Spinal cord (tissue), 10 donors: ENCODE data around the gene MKRN1. TPM values are rescaled to one million over a fixed set of nuclear protein-coding genes. Genes with fewer than 3 reads are reported as not detected.
A peak's percentile ranks its signal among the peaks of the same experiment; 100 is the strongest.

Experiments used
- DNase-seq, 6 donors: peaks; one replicate each; pipeline versions ENCODE4 v3.0.0 to v3.0.0-alpha.2; 2013 to 2015; ENCODE audit warnings: low spot score in 6 of 6, low read depth in 4 of 6
- H3K27ac ChIP-seq: one replicate; pipeline ENCODE4 v1.5.1; 2013; ENCODE audit warnings: low read depth, low read length, control low read depth
- H3K27me3 ChIP-seq: one replicate; pipeline ENCODE4 v1.6.1; 2013; ENCODE audit warnings: low read length; ENCODE audit not compliant: control insufficient read depth, insufficient read depth
- H3K36me3 ChIP-seq: one replicate; pipeline ENCODE4 v1.6.1; 2013; ENCODE audit warnings: low read length; ENCODE audit not compliant: control insufficient read depth, insufficient read depth
- H3K4me1 ChIP-seq: one replicate; pipeline ENCODE4 v1.6.1; 2013; ENCODE audit warnings: low read length; ENCODE audit not compliant: control insufficient read depth, insufficient read depth
- H3K4me3 ChIP-seq: one replicate; pipeline ENCODE4 v1.5.1; 2013; ENCODE audit warnings: low read depth, low read length, control low read depth
- H3K9me3 ChIP-seq: one replicate; pipeline ENCODE4 v1.6.1; 2013; ENCODE audit warnings: low read length; ENCODE audit not compliant: control insufficient read depth, insufficient read depth
- WGBS: methylation state at CpG from one replicate; pipeline ENCODE4 v1.1.5; 2013; ENCODE audit warnings: missing lambda C conversion rate; ENCODE audit not compliant: insufficient coverage; 5-methylcytosine and 5-hydroxymethylcytosine counted together
- polyA plus RNA-seq, 2 donors: library from polyadenylated mRNA; unstranded; fragments of 120-200 nt; gene quantifications; one replicate each; pipeline ENCODE4 v1.2.1, GENCODE V29; 2013; ENCODE audit not compliant: insufficient read length in 2 of 2
- total RNA-seq, 2 donors: library from RNA; depleted of rRNA in 1 of 2; stranded (reverse); fragments of 120-200 nt in 1 of 2; fragments of >200 nt in 1 of 2; gene quantifications; one replicate each; pipeline versions ENCODE4 v1.2.3 to v1.2.4, GENCODE V29; 2013 to 2014
- donor health status: healthy.

The MKRN1 gene
- total and polyA plus RNA-seq, 4 donors, result 84.2 to 151 (median 122) TPM

GRCh38 chr7:140446467-140446866 lies 32.8 kb downstream of the MKRN1 start:
- 88% methylated on average over 6 of the region's 11 CpGs for WGBS
- Histone ChIP-seq H3K27ac (no peak overlapping the region), H3K36me3 (no peaks in the 10 kb centered on the region), H3K9me3 (no peaks in the 10 kb centered on the region), H3K4me1 (no peaks in the 10 kb centered on the region), H3K27me3 (no peaks in the 10 kb centered on the region), H3K4me3 (no peak overlapping the region)
- DNase-seq, result no peak

GRCh38 chr7:140441519-140441918 lies 37.8 kb downstream of the MKRN1 start:
- Histone ChIP-seq H3K27ac (no peak overlapping the region), H3K9me3 (no peaks in the 10 kb centered on the region), H3K36me3 (no peaks in the 10 kb centered on the region), H3K4me1 (no peaks in the 10 kb centered on the region), H3K27me3 (no peaks in the 10 kb centered on the region), H3K4me3 (no peak overlapping the region)
- WGBS, result no CpG with 5 or more reads among the region's 2 CpGs
- DNase-seq, result no peak

- no peaks in the 10 kb centered on the region for H3K4me1 ChIP-seq
- 94% methylated on average over 3 of the region's 3 CpGs for WGBS
Measured at GRCh38 chr7:140440593-140440992, 38.7 kb downstream of the MKRN1 start.

DNA sequence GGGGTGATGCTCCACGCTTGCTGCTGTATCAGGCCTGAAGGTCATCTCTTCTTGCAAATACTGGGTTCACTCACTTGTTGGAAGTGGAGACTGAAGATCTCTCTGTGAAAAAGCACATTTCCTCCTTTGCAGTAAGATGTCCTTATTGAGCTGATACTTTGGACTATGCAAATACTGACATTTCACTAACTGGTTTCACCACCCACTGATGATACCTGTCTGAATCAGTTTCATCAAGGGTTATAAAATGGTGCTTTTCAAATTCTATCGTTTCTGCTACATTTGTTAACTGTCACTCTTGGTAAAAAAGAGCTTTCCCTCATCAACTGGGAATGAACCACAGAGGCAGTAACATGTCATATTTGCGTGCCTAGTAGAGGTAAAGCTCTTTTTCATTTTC lies 39.9 kb downstream of the MKRN1 start:
- Histone ChIP-seq H3K27me3 (peaks cover 2% of the 10 kb centered on the region), H3K9me3 (no peaks in the 10 kb centered on the region), H3K27ac (no peak overlapping the region), H3K4me1 (no peaks in the 10 kb centered on the region), H3K4me3 (no peak overlapping the region), H3K36me3 (no peaks in the 10 kb centered on the region)
- DNase-seq, result no peak
- WGBS, result 93% methylated on average over 2 of the region's 3 CpGs

More at GRCh38 chr7:140440593-140440992, 38.7 kb downstream of the MKRN1 start:
- no peak for DNase-seq
- Histone ChIP-seq H3K27me3 (no peaks in the 10 kb centered on the region), H3K27ac (no peak overlapping the region), H3K4me3 (no peak overlapping the region), H3K9me3 (no peaks in the 10 kb centered on the region), H3K36me3 (no peaks in the 10 kb centered on the region)

GRCh38 chr7:140435252-140435895 lies 43.9 kb downstream of the MKRN1 start:
- Histone ChIP-seq H3K27ac (no peak overlapping the region), H3K27me3 (peaks cover 2% of the 10 kb centered on the region), H3K4me3 (no peak overlapping the region), H3K9me3 (no peaks in the 10 kb centered on the region), H3K4me1 (no peaks in the 10 kb centered on the region), H3K36me3 (no peaks in the 10 kb centered on the region)
- DNase-seq, result peak in 1 of 6 donors; percentile 8
- 47% methylated on average over 47 of the region's 51 CpGs for WGBS

- H3K4me3 ChIP-seq, result no peak overlapping the region
- WGBS, result 80% methylated on average over 1 of the region's 3 CpGs
- H3K27ac ChIP-seq, result no peak overlapping the region
- peaks cover 2% of the 10 kb centered on the region for H3K27me3 ChIP-seq
- H3K4me1 ChIP-seq, result no peaks in the 10 kb centered on the region
- H3K9me3 ChIP-seq, result no peaks in the 10 kb centered on the region
- no peaks in the 10 kb centered on the region for H3K36me3 ChIP-seq
- DNase-seq, result no peak
Measured at GRCh38 chr7:140433396-140433795, 45.9 kb downstream of the MKRN1 start.

DNA sequence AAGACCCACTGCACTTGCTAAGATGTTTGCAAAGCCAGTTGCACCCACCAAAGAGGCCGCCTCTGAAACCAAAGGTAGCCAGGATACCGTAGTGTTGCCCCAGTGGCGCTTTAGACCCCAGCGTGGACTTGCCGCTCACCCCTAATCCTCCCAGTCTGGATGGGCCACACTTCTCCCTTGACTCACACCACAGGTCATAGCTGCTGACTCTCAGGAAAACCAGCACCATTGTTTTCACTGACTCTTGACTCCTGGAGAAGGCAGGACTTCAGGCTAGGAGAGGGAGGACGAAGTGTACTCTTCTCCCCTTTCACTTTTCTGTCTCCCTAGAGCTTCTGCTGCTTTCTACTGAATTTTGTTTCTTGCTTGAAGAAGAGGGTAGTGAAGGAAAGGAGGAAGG lies 53.2 kb downstream of the MKRN1 start:
- Histone ChIP-seq H3K27me3 (no peaks in the 10 kb centered on the region), H3K4me1 (no peaks in the 10 kb centered on the region), H3K4me3 (no peak overlapping the region), H3K27ac (no peak overlapping the region), H3K9me3 (no peaks in the 10 kb centered on the region), H3K36me3 (no peaks in the 10 kb centered on the region)
- WGBS, result 98% methylated on average over 5 of the region's 6 CpGs
- DNase-seq, result no peak

GRCh38 chr7:140425718-140426117 lies 53.6 kb downstream of the MKRN1 start:
- Histone ChIP-seq H3K27me3 (no peaks in the 10 kb centered on the region), H3K4me1 (no peaks in the 10 kb centered on the region), H3K36me3 (no peaks in the 10 kb centered on the region), H3K27ac (no peak overlapping the region), H3K9me3 (no peaks in the 10 kb centered on the region), H3K4me3 (no peak overlapping the region)
- DNase-seq, result no peak
- 95% methylated on average over 12 of the region's 12 CpGs for WGBS

- Histone ChIP-seq H3K4me1 (no peaks in the 10 kb centered on the region), H3K27ac (no peak overlapping the region), H3K27me3 (no peaks in the 10 kb centered on the region), H3K4me3 (no peak overlapping the region), H3K36me3 (no peaks in the 10 kb centered on the region), H3K9me3 (no peaks in the 10 kb centered on the region)
- DNase-seq, result no peak
- WGBS, result no CpG with 5 or more reads among the region's 3 CpGs
Measured at GRCh38 chr7:140423501-140423900, 55.8 kb downstream of the MKRN1 start.

- Histone ChIP-seq H3K27ac (no peak overlapping the region), H3K27me3 (no peaks in the 10 kb centered on the region), H3K4me1 (no peaks in the 10 kb centered on the region), H3K4me3 (no peak overlapping the region), H3K36me3 (no peaks in the 10 kb centered on the region), H3K9me3 (no peaks in the 10 kb centered on the region)
- WGBS, result no CpG with 5 or more reads among the region's 2 CpGs
- no peak for DNase-seq
Measured at GRCh38 chr7:140421521-140421920, 57.8 kb downstream of the MKRN1 start.
